ENCODE data around the gene TOLLIP.

TOLLIP gene

GRCh38 chr11:1229471-1230120, 79.8 kb downstream of the TOLLIP start:
- no peak for DNase-seq

DNA sequence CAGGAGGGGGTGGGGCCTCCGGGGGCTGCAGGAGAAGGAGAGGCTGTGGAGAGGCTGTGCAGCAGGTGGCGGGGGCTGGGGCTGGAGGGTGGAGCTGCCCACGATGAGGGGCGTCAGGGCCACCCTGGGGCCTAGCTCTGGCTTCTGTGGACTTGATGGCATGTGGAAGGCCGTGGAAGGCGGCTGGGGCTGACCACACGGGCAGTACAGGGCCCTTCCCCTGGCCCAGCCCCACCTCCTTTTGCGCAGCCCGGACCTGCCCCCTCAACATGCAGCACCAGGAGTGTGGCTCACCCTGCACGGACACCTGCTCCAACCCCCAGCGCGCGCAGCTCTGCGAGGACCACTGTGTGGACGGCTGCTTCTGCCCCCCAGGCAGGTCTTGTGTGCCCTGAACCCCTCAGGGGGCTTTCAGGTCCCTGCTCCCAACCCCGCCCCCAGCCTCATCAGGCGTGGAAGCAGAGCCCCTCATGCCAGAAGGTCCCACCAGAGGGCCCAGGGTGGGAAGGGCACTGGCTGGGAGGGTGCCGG, 80.4 kb downstream of the TOLLIP start:
- no peak for DNase-seq

- no peak for DNase-seq
Observed at GRCh38 chr11:1228101-1228821, 81.2 kb downstream of the TOLLIP start.

- DNase-seq = no peak
Observed at GRCh38 chr11:1227551-1228100, 81.8 kb downstream of the TOLLIP start.

DNA sequence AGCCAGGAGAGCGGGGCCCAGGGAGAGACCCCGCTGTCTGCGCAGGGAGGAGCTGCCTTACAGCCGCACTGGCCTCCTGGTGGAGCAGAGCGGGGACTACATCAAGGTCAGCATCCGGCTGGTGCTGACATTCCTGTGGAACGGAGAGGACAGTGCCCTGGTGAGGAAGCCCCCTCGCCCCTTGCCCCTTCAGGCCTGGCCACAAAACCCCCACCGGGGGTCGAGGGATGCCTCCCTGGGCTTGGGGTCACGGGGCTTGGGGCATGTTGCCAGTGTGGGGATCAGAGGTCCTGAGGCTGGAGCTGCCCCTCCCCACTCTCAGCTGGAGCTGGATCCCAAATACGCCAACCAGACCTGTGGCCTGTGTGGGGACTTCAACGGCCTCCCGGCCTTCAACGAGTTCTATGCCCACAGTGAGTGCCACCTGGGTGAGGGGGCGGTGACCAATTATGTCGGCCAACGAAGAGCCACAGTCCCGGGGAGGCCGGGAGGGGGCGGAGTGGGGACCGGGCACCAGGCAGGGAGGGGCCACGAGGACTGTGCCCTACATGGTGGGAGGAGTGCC, 82.4 kb downstream of the TOLLIP start:
- no peak for DNase-seq

GRCh38 chr11:1226226-1226985, 83.0 kb downstream of the TOLLIP start:
- DNase-seq = no peak

- DNase-seq = no peak
Observed at GRCh38 chr11:1225386-1226225, 83.8 kb downstream of the TOLLIP start.

DNA sequence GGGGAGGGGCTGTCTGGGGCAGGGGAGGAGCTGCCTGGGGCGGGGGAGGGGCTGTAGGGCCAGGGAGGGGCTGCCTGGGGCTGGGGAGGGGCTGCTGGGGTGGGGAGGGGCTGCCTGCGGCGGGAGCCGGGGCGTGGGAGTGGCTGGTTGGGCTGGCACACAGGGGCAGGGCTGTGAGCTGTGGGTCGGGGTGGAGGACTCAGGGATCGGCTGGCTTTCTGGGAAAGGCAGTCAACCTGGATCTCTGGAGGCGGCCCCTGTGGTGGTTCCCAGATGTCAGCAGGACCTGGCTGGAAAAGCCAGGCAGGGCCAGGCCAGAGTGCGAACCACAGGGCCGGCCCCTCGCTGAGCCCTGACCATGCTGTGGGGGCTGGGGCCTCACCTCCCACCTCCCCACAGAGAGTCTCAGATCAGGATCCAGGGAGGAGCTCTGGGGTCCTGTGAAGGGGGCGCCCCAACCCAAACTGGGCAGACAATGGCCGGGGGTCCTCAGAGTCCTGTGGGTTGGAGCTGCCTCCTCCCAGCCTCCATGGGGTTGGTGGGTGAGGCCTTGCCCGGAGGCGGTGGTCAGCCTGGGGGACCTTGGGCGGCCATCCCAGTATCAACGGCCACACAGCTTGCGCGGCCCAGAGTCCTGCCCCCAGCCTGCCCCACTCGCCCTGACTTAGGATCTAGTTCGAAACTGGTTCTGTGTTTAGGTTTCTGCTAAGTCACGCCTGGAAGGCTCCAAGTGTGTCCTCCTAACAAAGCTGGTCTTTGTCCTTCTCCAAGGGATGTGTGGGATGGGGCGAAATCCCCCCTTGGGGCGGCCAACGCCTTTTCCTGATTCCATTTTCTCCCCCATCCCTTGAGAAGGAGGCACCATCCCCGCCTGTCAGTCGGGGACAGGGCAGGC, 84.7 kb downstream of the TOLLIP start:
- no peak for DNase-seq

Data from stimulated activated naive CD4-positive, alpha-beta T cell (primary cell).